HEK293 (cell line): ENCODE results near the gene CRB3.
A peak's percentile ranks its signal among the peaks of the same experiment; 100 is the strongest.

Source experiments
- CTCF ChIA-PET: fragments of 350-600 bp; formaldehyde crosslinking; extraction: SDS; loops from one replicate; lab custom pipeline; 2021; ENCODE audit warnings: antibody characterized with exemption; lab: Yijun Ruan, JAX
- POLR2A ChIA-PET: fragments of 300-600 bp; formaldehyde crosslinking; extraction: SDS; loops from one replicate; lab custom pipeline; 2020; ENCODE audit warnings: antibody characterized with exemption, inconsistent platforms; lab: Yijun Ruan, JAX
- H3K27ac ChIP-seq: fragments of 200-500 bp; sonication (Bioruptor generic); 2 replicates; pipeline ENCODE4 v1.5.1; 2014; ENCODE audit warnings: low read depth, low read length, control low read depth, inconsistent platforms; ENCODE audit errors: extremely low read depth
- H3K36me3 ChIP-seq, 2 experiments: fragments of 200-500 bp in 1 of 2; sonication (Bioruptor generic) in 1 of 2; 1 replicate in 1 of 2; 2 replicates in 1 of 2; pipeline ENCODE4 v1.5.1; 2014 to 2017; ENCODE audit warnings: inconsistent platforms in 2 of 2, low read length in 2 of 2; ENCODE audit not compliant: control insufficient read depth in 2 of 2, insufficient read depth in 1 of 2
- H3K4me1 ChIP-seq: fragments of 200-500 bp; sonication (Bioruptor generic); 2 replicates; pipeline ENCODE4 v1.5.1; 2014; ENCODE audit warnings: mild to moderate bottlenecking, low read length, inconsistent platforms; ENCODE audit not compliant: control insufficient read depth, insufficient read depth
- H3K4me3 ChIP-seq: 2 replicates; pipeline ENCODE4 v1.5.1; 2011; ENCODE audit warnings: low read depth, mild to moderate bottlenecking, control low read depth, low read length, moderate library complexity
- H3K9me3 ChIP-seq: fragments of 200-500 bp; sonication (Bioruptor generic); 2 replicates; pipeline ENCODE4 v1.5.1; 2014; ENCODE audit warnings: low read depth, low read length, inconsistent platforms; ENCODE audit not compliant: control insufficient read depth, insufficient read depth
- IKZF3 ChIP-seq: fragments of 450-650 bp; IDR thresholded peaks from 2 replicates; pipeline ENCODE4 v1.5.0; 2018; ENCODE audit warnings: missing biosample characterization, mild to moderate bottlenecking, missing genetic modification characterization, moderate library complexity
- KLF16 ChIP-seq: fragments of 450-650 bp; formaldehyde crosslinking; IDR thresholded peaks from 2 replicates; pipeline ENCODE4 v1.5.1; 2017; ENCODE audit warnings: missing biosample characterization, missing genetic modification characterization
- KLF7 ChIP-seq: fragments of 450-650 bp; formaldehyde crosslinking; IDR thresholded peaks from 2 replicates; pipeline ENCODE4 v1.5.1; 2016; ENCODE audit warnings: missing biosample characterization, missing genetic modification characterization, borderline replicate concordance
- KLF8 ChIP-seq: fragments of 450-650 bp; formaldehyde crosslinking; IDR thresholded peaks from 2 replicates; pipeline ENCODE4 v1.5.1; 2016; ENCODE audit warnings: missing biosample characterization, missing genetic modification characterization
- SCRT2 ChIP-seq: fragments of 450-650 bp; formaldehyde crosslinking; IDR thresholded peaks from 2 replicates; pipeline ENCODE4 v1.5.1; 2016; ENCODE audit warnings: missing biosample characterization, missing genetic modification characterization
- SP2 ChIP-seq: fragments of 450-650 bp; formaldehyde crosslinking; IDR thresholded peaks from 2 replicates; pipeline ENCODE4 v1.5.1; 2016; ENCODE audit warnings: missing biosample characterization, missing genetic modification characterization
- SP3 ChIP-seq: fragments of 450-650 bp; formaldehyde crosslinking; IDR thresholded peaks from 2 replicates; pipeline ENCODE4 v1.5.1; 2016; ENCODE audit warnings: missing biosample characterization, missing genetic modification characterization
- WT1 ChIP-seq: fragments of 450-650 bp; formaldehyde crosslinking; IDR thresholded peaks from 2 replicates; pipeline ENCODE4 v1.5.1; 2016; ENCODE audit warnings: missing biosample characterization, missing genetic modification characterization
- YY1 ChIP-seq: fragments of 450-650 bp; formaldehyde crosslinking; IDR thresholded peaks from 2 replicates; pipeline ENCODE4 v1.5.1; 2018; ENCODE audit warnings: missing biosample characterization, missing genetic modification characterization
- YY2 ChIP-seq: fragments of 450-650 bp; formaldehyde crosslinking; IDR thresholded peaks from 2 replicates; pipeline ENCODE4 v1.5.1; 2016; ENCODE audit warnings: missing biosample characterization, missing genetic modification characterization
- ZBTB20 ChIP-seq: fragments of 450-650 bp; formaldehyde crosslinking; IDR thresholded peaks from 2 replicates; pipeline ENCODE4 v1.5.1; 2016; ENCODE audit warnings: missing biosample characterization, missing genetic modification characterization
- ZBTB48 ChIP-seq: fragments of 450-650 bp; formaldehyde crosslinking; IDR thresholded peaks from 2 replicates; pipeline ENCODE4 v1.5.1; 2016; ENCODE audit warnings: missing biosample characterization, missing genetic modification characterization
- ZFHX2 ChIP-seq: fragments of 450-650 bp; formaldehyde crosslinking; conservative IDR thresholded peaks from 2 replicates; pipeline ENCODE4 v1.5.1; 2016; ENCODE audit warnings: missing biosample characterization, missing genetic modification characterization
- ZIC2 ChIP-seq: fragments of 450-650 bp; formaldehyde crosslinking; IDR thresholded peaks from 2 replicates; pipeline ENCODE4 v1.5.1; 2016; ENCODE audit warnings: missing biosample characterization, missing genetic modification characterization
- ZNF10 ChIP-seq: fragments of 450-650 bp; formaldehyde crosslinking; IDR thresholded peaks from 2 replicates; pipeline ENCODE4 v1.5.1; 2017; ENCODE audit warnings: missing biosample characterization, missing genetic modification characterization
- ZNF157 ChIP-seq: fragments of 450-650 bp; formaldehyde crosslinking; IDR thresholded peaks from 2 replicates; pipeline ENCODE4 v1.5.1; 2016; ENCODE audit warnings: missing biosample characterization, missing genetic modification characterization
- ZNF223 ChIP-seq: fragments of 450-650 bp; formaldehyde crosslinking; IDR thresholded peaks from 2 replicates; pipeline ENCODE4 v1.5.1; 2016; ENCODE audit warnings: missing biosample characterization, missing genetic modification characterization
- ZNF23 ChIP-seq: fragments of 450-650 bp; formaldehyde crosslinking; IDR thresholded peaks from 2 replicates; pipeline ENCODE4 v1.5.1; 2016; ENCODE audit warnings: missing biosample characterization, missing genetic modification characterization, borderline replicate concordance
- ZNF341 ChIP-seq: fragments of 450-650 bp; formaldehyde crosslinking; IDR thresholded peaks from 2 replicates; pipeline ENCODE4; 2016; ENCODE audit warnings: low read depth, missing biosample characterization, missing genetic modification characterization
- ZNF473 ChIP-seq: fragments of 450-650 bp; formaldehyde crosslinking; IDR thresholded peaks from 2 replicates; pipeline ENCODE4 v1.5.1; 2017; ENCODE audit warnings: missing biosample characterization, missing genetic modification characterization
- ZNF521 ChIP-seq: fragments of 450-650 bp; formaldehyde crosslinking; IDR thresholded peaks from 2 replicates; pipeline ENCODE4 v1.5.1; 2017; ENCODE audit warnings: missing biosample characterization, mild to moderate bottlenecking, missing genetic modification characterization
- ZNF629 ChIP-seq: fragments of 450-650 bp; formaldehyde crosslinking; IDR thresholded peaks from 2 replicates; pipeline ENCODE4 v1.5.1; 2017; ENCODE audit warnings: missing biosample characterization, missing genetic modification characterization
- ZNF791 ChIP-seq: fragments of 450-650 bp; formaldehyde crosslinking; IDR thresholded peaks from 2 replicates; pipeline ENCODE4 v1.5.1; 2016; ENCODE audit warnings: missing biosample characterization, missing genetic modification characterization
- ZNF792 ChIP-seq: fragments of 450-650 bp; formaldehyde crosslinking; IDR thresholded peaks from 2 replicates; pipeline ENCODE4 v1.5.1; 2016; ENCODE audit warnings: missing biosample characterization, missing genetic modification characterization
- ZXDB ChIP-seq: fragments of 450-650 bp; formaldehyde crosslinking; IDR thresholded peaks from 2 replicates; pipeline ENCODE4 v1.5.1; 2016; ENCODE audit warnings: missing biosample characterization, missing genetic modification characterization
- TF ChIP-seq, protein P1 (sequence below): sonication (generic); formaldehyde crosslinking; IDR thresholded peaks from 2 replicates; pipeline ENCODE4 v1.8.1; 2022; ENCODE audit warnings: mild to moderate bottlenecking, moderate library complexity, missing genetic modification reagents
- TF ChIP-seq, protein P2 (sequence below): fragments of 450-650 bp; formaldehyde crosslinking; IDR thresholded peaks from 2 replicates; pipeline ENCODE4 v1.5.0; 2017; ENCODE audit warnings: missing biosample characterization, missing genetic modification characterization, borderline replicate concordance
- TF ChIP-seq, protein P3 (sequence below): fragments of 450-650 bp; formaldehyde crosslinking; optimal IDR thresholded peaks from 2 replicates; pipeline ENCODE3; 2016; ENCODE audit warnings: missing biosample characterization, mild to moderate bottlenecking, missing genetic modification characterization

The CRB3 gene

DNA sequence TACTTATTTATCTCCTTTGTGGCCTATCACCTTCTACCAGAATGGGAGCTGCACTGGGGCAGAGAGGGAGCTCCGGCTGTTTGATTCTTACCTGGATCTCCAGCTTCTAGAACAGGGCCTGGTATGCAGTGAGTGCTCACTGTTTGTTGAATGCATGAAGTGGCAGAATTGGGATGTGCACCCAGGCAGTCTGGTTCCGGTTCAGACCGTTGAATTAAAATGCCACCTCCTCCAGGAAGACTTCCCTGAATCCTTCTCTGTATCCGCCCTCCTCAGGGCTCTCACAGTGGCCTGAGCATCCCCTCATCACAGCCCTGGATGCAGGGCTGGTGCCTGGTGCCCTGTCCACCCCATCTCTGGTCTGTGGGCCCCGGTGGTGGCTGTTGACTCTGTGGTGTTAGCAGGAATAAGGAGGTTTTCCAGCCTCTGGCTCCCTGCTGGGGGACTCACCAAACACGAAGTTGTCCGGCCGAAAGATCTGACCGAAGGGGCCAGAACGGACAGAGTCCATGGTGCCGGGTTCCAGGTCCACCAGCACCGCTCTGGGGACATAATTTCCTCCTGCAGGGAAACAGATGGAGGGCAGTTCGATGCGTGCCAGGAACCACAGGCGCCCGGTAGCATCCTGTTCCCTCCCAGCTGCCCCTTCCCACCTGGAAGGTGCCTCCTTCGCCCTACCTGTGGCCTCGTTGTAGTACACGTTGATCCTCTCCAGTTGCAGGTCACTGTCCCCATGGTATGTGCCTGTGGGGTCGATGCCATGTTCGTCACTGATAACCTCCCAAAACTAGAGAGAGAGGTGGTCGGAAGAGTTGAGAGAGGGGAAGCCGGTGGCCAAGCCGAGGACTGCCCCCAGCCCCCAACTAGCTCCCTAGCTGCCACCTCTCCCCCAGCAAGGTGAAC, 37.0 kb downstream of the CRB3 start:
- no peak for TF ChIP-seq ZNF223 (tag by site-specific recombination)
- TF ChIP-seq ZNF157 (tag by site-specific recombination): no peak
- POLR2A ChIA-PET: interaction anchor here (0.7 kb wide), 1 partner anchor 307 kb away, joined by 4 read pairs; no protein-coding TSS in a partner anchor
- no peak overlapping the region for H3K4me3 ChIP-seq
- CTCF ChIA-PET: interaction anchor here (0.6 to 1.1 kb wide), 4 partner anchors 13 to 362 kb away, joined by 3 to 10 read pairs (median 4); no protein-coding TSS in a partner anchor
- H3K27ac ChIP-seq: no peak overlapping the region
- no peaks in the 10 kb centered on the region; the same call in 1 of the 2 replicates for H3K4me1 ChIP-seq
- no peaks in the 10 kb centered on the region; a peak in 1 of 3 replicates for H3K36me3 ChIP-seq
- H3K9me3 ChIP-seq: no peaks in the 10 kb centered on the region

DNA sequence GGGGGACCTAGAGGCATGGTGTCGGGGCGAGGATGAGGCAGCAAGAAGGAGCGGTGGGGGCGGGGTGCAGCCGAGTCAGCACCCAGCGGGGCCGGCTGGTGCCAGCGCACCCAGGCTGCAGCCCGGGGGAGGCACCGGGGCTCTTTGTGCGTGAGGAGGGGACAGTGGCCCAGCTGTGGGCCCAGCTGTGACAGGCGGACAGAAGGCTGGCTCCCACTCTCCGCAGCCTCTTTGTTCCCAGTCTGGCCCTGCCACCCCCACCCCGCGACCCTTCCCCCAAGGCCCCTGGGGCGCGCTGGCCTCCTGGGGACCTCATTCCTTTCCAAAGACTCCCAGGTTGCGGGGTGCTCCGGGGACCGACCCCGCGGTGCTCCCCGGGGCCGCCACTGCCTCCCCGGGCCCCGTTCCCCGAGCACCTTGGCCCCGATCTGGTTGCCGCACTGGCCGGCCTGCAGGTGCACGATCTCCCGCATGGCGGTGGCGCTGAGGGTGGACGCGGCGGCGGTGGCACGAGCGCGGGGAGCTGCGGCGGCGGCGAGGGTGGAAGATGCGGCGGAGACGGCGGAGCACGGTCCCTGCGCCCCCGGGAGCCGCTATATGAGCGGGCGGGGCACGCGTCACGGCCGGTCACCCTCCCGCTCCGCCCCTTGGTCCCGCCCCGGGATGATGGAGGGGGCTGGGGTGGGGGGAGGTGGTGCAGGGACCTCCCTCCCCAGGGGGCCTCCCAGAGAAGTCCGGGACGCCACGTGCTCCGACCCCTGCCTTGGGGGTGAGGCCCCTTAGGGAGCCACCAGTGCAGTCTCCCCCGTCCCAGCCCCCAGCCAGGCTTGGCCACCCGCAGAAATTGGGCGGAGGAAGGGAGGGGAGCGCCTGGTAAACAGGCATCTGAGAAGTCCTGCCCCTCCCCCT, 37.9 kb downstream of the CRB3 start, which contains the start of gene TUBB4A:
TSS of gene TUBB4A (minus strand) at position 570 of the 909 bp plus-strand sequence. CDS start at position 473, 97 bp downstream.
- Histone ChIP-seq H3K4me3 (peak within 1 kb of the TSS; percentile 42), H3K27ac (no peak within 1 kb of the TSS), H3K9me3 (no peaks in the 10 kb centered on the region), H3K36me3 (no peaks in the 10 kb centered on the region; a peak in 1 of 3 replicates), H3K4me1 (no peaks in the 10 kb centered on the region; the same call in 1 of the 2 replicates)
- ChIA-PET CTCF (no interaction called here), POLR2A (interaction anchor here (0.6 kb wide), 1 partner anchor 15 kb away, joined by 4 read pairs; no protein-coding TSS in a partner anchor)
- TF ChIP-seq SP2 (tag by site-specific recombination): peak; percentile 72
- TF ChIP-seq ZNF23 (tag by site-specific recombination): no peak
- TF ChIP-seq ZNF10 (tag by site-specific recombination): no peak
- TF ChIP-seq ZNF629 (tag by site-specific recombination): 0 out of 2 replicates have a peak, but pooled peaks have one; percentile 20
- no peak; the same call in 1 of the 2 replicates for TF ChIP-seq ZBTB20 (tag by site-specific recombination)
- TF ChIP-seq YY2 (tag by site-specific recombination): 0 out of 2 replicates have a peak, but pooled peaks have one; percentile 42
- TF ChIP-seq ZXDB: peak; percentile 47; the same call in 1 of the 2 replicates
- peak; percentile 31; the same call in 1 of the 2 replicates for TF ChIP-seq ZNF341
- no peak for TF ChIP-seq ZNF521 (tag by site-specific recombination)
- no peak for TF ChIP-seq ZNF473
- TF ChIP-seq ZNF791 (tag by site-specific recombination): no peak
- 0 out of 2 replicates have a peak, but pooled peaks have one; percentile 40 for TF ChIP-seq KLF16 (tag by site-specific recombination)
- TF ChIP-seq, protein P1, sequence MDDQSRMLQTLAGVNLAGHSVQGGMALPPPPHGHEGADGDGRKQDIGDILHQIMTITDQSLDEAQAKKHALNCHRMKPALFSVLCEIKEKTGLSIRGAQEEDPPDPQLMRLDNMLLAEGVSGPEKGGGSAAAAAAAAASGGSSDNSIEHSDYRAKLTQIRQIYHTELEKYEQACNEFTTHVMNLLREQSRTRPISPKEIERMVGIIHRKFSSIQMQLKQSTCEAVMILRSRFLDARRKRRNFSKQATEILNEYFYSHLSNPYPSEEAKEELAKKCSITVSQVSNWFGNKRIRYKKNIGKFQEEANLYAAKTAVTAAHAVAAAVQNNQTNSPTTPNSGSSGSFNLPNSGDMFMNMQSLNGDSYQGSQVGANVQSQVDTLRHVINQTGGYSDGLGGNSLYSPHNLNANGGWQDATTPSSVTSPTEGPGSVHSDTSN (CRISPR knock-in tag): 0 out of 2 replicates have a peak, but pooled peaks have one; percentile 44
- TF ChIP-seq ZFHX2 (tag by site-specific recombination): peak; percentile 66
- peak; percentile 79 for TF ChIP-seq ZBTB48
- TF ChIP-seq WT1 (tag by site-specific recombination): 0 out of 2 replicates have a peak, but pooled peaks have one; percentile 43
- no peak for TF ChIP-seq SCRT2 (tag by site-specific recombination)
- no peak for TF ChIP-seq YY1 (tag by site-specific recombination)
- no peak for TF ChIP-seq ZNF792 (tag by site-specific recombination)
- TF ChIP-seq, protein P2, sequence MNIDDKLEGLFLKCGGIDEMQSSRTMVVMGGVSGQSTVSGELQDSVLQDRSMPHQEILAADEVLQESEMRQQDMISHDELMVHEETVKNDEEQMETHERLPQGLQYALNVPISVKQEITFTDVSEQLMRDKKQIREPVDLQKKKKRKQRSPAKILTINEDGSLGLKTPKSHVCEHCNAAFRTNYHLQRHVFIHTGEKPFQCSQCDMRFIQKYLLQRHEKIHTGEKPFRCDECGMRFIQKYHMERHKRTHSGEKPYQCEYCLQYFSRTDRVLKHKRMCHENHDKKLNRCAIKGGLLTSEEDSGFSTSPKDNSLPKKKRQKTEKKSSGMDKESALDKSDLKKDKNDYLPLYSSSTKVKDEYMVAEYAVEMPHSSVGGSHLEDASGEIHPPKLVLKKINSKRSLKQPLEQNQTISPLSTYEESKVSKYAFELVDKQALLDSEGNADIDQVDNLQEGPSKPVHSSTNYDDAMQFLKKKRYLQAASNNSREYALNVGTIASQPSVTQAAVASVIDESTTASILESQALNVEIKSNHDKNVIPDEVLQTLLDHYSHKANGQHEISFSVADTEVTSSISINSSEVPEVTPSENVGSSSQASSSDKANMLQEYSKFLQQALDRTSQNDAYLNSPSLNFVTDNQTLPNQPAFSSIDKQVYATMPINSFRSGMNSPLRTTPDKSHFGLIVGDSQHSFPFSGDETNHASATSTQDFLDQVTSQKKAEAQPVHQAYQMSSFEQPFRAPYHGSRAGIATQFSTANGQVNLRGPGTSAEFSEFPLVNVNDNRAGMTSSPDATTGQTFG (tag by site-specific recombination): no peak
- TF ChIP-seq SP3: peak; percentile 91
- TF ChIP-seq KLF8 (tag by site-specific recombination): peak; percentile 47; the same call in 1 of the 2 replicates
- TF ChIP-seq KLF7 (tag by site-specific recombination): peak; percentile 48; the same call in 1 of the 2 replicates
- TF ChIP-seq, protein P3, sequence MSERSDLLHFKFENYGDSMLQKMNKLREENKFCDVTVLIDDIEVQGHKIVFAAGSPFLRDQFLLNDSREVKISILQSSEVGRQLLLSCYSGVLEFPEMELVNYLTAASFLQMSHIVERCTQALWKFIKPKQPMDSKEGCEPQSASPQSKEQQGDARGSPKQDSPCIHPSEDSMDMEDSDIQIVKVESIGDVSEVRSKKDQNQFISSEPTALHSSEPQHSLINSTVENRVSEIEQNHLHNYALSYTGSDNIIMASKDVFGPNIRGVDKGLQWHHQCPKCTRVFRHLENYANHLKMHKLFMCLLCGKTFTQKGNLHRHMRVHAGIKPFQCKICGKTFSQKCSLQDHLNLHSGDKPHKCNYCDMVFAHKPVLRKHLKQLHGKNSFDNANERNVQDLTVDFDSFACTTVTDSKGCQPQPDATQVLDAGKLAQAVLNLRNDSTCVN (tag by site-specific recombination): peak; percentile 81
- TF ChIP-seq IKZF3 (tag by site-specific recombination): 0 out of 2 replicates have a peak, but pooled peaks have one; percentile 4
- peak; percentile 68 for TF ChIP-seq ZIC2 (tag by site-specific recombination)
